ENCODE measurements around the gene PTGDS.

The PTGDS gene

DNA sequence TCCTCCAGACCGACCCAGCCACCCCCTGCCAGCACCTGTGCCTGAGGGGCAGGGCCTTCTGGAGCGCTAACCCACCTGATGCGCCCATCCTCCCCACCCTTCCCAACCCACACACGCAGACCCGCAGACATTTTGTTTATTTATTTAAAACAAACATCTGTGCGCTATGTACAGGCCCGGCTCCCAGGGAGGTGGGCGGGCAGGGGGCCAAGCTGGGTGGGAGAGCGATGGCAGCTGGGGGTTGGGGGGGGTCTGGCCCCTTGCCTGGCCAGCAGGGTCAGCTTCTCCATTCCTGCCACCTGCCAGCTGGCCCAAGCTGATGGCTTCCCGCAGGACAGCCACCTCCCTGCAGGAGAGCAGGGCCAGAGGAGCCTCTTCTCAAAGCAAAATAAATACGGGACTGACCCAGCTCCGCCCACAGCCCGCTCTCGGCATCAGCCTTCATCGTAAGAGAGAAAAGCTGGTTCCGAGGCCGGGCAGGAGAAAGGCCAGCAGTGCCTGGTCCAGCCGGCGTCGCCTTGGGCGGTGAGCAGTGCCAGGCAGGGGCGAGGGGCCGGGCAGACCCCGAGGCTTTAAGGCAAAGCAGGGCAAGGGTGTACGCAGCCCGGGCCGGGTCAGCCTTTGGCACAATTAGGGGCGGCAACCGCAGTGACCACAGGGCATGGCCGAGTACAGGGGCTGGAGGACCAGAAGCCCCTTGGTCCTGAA lies 30.0 kb downstream of the PTGDS start:
- in situ Hi-C loops (cut with MboI; ENCODE audit: low sequenced_read_pairs), result no loop called here

- in situ Hi-C loops (cut with MboI; ENCODE audit: low sequenced_read_pairs), result no loop called here
Observed at GRCh38 chr9:137007816-137008270, 30.5 kb downstream of the PTGDS start.

- in situ Hi-C loops (cut with MboI; ENCODE audit: low sequenced_read_pairs), result no loop called here
Observed at GRCh38 chr9:137008312-137008711, 31.0 kb downstream of the PTGDS start.

GRCh38 chr9:137009217-137009616 lies 31.9 kb downstream of the PTGDS start:
- in situ Hi-C loops (cut with MboI; ENCODE audit: low sequenced_read_pairs), result no loop called here

DNA sequence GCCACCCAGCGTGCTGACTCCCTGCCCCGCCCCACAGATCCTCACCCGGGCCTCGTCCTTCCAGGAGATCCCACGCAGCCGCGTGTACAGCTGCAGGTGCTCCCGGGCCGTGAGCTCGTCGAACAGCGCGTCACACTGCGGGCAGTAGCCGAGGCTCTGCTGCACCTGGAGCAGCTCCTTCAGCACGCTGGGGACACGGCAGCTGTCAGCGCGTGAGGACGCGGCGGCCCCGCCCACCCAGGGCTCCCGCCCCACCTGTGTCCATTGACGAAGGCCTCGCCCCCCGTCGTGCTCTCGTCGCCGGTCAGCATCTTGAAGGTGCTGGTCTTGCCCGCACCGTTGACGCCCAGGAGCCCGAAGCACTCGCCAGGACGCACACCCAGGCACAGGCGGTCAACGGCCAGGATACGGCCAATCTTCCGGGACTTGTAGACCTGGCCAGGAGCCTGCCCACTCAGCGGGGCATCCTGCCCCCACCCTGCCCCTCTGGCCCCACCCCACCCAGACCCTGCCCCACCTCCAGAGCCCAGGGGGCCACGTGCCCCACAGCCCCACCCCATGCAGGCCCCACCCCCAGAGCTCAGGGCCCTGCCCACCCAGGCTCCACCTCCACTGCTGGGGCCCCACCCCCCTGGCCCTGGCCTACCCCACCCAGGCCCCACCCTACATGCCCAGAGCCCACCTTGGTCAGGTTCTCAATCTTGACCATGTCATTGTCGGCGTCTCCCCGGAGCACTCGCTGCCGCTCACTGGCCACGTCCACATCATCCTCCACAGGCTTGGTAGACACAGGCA lies 32.8 kb downstream of the PTGDS start:
- in situ Hi-C loops (cut with MboI; ENCODE audit: low sequenced_read_pairs), result no loop called here

- in situ Hi-C loops (cut with MboI; ENCODE audit: low sequenced_read_pairs), result no loop called here
Observed at GRCh38 chr9:137011156-137011555, 33.9 kb downstream of the PTGDS start.

DNA sequence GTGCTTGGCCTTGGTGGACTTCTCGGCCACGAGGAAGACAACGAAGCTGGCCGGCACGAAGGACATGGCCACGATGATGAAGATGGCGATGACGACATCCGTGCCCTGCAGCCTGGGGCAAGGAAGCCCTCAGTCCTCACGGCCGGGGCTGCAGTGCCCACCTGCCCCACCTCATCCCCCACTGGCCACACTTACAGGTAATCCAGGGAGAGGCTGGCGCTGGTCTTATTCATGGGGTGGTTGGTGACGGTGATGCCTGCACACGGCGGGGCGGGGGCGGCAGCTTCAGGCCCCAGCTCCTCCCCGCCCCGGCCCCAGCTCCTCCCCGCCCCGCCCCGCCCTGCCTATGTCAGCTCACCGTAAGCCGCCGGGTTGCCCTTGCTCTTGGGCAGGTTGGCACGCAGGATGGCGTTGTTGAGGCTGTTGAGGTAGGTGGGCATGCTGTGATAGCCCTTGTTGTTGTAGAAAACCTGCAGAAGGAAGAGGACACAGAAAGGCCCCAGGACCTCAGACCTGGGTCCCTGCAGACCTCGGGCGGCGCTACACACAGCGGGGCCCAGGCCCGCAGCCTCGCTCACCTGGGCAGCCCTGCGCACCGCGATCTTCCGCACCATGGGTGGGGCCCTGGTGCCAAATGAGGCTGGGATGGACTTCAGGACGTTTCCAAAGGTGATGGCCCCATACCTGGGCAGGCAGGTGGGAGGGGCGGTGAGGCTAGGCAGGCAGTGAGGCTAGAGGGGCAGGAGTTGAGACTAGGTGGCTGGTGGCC lies 34.8 kb downstream of the PTGDS start:
- in situ Hi-C loops (cut with MboI; ENCODE audit: low sequenced_read_pairs), result no loop called here

GRCh38 chr9:137012694-137013570 lies 35.6 kb downstream of the PTGDS start:
- in situ Hi-C loops (cut with MboI; ENCODE audit: low sequenced_read_pairs), result no loop called here

GRCh38 chr9:137013571-137013940 lies 36.3 kb downstream of the PTGDS start:
- in situ Hi-C loops (cut with MboI; ENCODE audit: low sequenced_read_pairs), result no loop called here

- in situ Hi-C loops (cut with MboI; ENCODE audit: low sequenced_read_pairs), result no loop called here
Observed at GRCh38 chr9:137014166-137014565, 36.9 kb downstream of the PTGDS start.

GRCh38 chr9:137014776-137015539 lies 37.7 kb downstream of the PTGDS start:
- in situ Hi-C loops (cut with MboI; ENCODE audit: low sequenced_read_pairs), result no loop called here

GRCh38 chr9:137015540-137015930 lies 38.2 kb downstream of the PTGDS start:
- in situ Hi-C loops (cut with MboI; ENCODE audit: low sequenced_read_pairs), result no loop called here

- in situ Hi-C loops (cut with MboI; ENCODE audit: low sequenced_read_pairs), result no loop called here
Observed at GRCh38 chr9:137015976-137016375, 38.7 kb downstream of the PTGDS start.

GRCh38 chr9:137016436-137016835 lies 39.1 kb downstream of the PTGDS start:
- in situ Hi-C loops (cut with MboI; ENCODE audit: low sequenced_read_pairs), result no loop called here

- in situ Hi-C loops (cut with MboI; ENCODE audit: low sequenced_read_pairs), result no loop called here
Observed at GRCh38 chr9:137017071-137017470, 39.8 kb downstream of the PTGDS start.

- in situ Hi-C loops (cut with MboI; ENCODE audit: low sequenced_read_pairs), result no loop called here
Observed at GRCh38 chr9:137017791-137018497, 40.6 kb downstream of the PTGDS start.

GRCh38 chr9:137018761-137019559 lies 41.7 kb downstream of the PTGDS start:
- in situ Hi-C loops (cut with MboI; ENCODE audit: low sequenced_read_pairs), result no loop called here

- in situ Hi-C loops (cut with MboI; ENCODE audit: low sequenced_read_pairs), result no loop called here
Observed at GRCh38 chr9:137019891-137020683, 42.8 kb downstream of the PTGDS start.
